Stimulated activated CD4-positive, alpha-beta T cell treated with anti-CD3 and anti-CD28 coated beads, Interleukin-15, amount 100 ng/mL, for 1 hour (primary cell): ENCODE measurements around the gene ASNSD1.

Experiments
- DNase-seq, 2 donors: peaks; one replicate each; pipeline ENCODE4 v3.0.0-alpha.2; 2020; ENCODE audit warnings: low read depth in 1 of 2, low spot score in 1 of 2

Gene ASNSD1

DNA sequence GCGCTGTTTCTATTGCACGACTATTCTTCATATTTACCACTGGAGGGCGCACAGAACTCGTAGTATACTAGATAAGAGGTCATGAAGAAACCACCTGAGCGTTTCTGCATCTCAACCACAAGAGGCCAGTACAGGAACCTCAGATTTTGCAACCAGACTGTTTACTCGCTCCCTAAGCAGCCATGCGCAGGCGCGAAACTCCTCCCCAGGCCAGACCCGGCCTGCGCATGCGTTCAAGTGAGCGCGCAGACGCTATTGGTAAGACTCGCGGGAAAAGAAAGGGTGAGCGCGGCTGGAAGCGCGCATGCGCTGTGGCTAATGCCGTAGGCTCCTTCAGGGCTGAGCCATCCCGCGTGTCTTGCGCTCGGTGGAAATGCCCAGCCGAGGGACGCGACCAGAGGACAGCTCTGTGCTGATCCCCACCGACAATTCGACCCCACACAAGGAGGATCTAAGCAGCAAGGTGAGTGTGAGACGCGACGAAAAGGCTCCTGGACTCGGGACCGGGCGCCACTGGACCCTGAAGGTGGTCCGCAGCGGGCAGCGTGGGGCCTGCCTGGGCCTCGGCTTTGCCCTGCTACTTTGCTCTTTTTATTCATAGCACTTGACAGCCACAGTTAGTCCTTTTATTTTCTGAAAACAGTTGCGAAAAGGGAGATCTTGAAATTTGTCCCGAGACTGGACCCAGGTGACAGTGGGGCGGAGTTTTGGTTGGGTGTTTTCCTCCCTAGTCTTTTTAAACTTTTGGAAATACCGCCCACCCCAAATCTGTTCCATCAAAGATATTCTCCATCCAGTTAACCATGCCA is at the start of gene ASNSD1:
Gene ASNSD1 (plus strand): TSS at position 312 of the 809 bp plus-strand sequence. CDS start 4,674 bp downstream, outside the sequence.
- DNase-seq, result peak; percentile 97 to 98

DNA sequence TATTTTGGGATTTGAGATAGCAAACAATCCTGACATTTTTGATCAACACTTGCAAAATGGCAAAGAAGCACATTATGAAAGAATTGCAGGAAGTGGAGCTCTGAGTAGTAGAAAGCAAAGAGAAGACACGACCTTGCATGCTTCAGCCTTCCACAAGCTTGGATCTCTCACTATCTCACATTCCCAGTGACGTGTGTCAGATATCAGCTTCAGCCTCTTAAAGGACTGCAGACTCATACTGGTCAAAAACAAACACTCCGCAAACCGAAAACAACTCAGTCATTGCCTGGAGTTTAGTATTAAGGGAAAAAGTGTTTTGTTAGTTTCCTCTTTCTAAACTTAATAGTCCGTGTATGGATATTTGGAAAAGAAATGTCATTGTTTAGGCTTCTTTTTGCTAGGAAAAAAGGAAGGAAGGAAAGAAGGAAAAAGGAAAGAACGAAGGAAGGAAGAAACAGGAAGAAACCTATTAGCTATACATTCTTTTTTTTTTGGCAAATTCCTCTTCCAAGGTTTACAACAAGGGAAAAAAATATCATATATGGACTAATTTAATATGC is 48.1 kb upstream of the ASNSD1 start:
- DNase-seq, result no peak

DNA sequence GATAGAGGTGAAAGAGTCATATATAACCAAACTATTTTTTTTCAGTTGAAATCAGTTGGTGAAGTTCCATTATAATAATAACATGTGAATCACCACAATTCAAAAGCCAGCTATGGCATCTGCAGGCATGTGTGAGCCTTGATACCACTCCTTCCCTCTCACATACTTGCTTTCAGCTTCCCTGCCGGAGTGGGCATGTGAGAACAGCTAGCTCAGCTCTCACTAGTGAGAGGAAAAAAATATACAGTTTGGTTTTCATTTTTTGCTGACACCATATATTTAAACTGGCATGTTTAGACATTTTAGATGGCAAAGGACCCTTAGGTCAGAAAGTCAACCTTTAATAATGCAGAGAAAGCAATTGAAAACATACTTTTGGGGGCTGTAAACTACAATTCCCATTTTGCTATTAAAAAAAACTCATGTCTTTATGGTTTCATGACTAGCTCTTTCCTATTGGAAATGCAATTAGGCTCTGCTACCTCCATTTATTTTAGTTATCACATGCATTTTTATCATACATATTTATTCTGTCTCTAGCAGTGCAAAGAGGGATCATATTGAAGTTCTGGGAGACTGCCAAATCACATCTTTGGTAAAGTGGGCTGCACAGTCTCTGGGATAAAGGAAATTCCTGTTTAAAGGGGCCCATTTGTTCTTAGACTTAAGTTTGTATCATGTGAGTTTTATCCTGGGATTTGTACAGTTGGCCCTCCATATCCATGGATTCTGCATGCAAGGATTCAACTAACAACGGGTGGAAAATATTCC is 47.4 kb upstream of the ASNSD1 start:
- DNase-seq, result no peak

DNA sequence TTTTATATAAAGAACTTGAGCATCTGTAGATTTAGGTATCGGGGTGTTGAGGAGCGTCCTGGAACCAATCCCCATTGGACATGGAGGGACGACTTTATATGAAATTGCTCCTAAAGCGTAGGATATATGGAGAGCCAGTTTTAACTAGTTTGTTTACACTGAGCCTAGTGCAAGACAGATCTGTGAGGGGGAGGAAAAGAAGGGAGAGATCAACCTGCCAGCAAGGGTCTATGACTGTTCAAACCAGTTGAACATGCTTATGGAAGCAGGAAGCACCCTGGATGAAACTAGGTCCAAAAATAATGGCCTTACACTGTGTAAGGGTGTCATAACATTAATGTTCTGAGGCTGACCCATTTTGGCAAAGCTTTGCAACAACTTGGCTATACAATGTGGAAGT is 46.7 kb upstream of the ASNSD1 start:
- no peak for DNase-seq

DNA sequence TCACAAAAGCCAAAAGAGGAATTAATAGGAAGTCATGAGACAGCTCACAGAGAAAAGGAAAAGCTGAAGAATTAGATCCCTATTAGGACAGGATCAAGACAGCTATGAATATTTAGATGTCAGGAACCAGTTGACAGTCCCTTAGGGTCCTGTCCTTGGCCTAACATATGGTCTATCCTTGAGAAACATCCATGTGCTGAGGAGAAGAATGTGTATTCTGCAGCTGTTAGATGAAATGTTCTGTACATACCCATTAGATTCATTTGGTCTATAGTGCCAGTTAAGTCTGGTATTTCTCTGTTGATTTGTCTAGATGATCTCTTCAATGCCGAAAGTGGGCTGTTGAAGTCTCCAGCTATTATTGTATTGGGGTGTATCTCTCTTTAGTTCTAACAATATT is 43.1 kb upstream of the ASNSD1 start:
- no peak for DNase-seq

DNA sequence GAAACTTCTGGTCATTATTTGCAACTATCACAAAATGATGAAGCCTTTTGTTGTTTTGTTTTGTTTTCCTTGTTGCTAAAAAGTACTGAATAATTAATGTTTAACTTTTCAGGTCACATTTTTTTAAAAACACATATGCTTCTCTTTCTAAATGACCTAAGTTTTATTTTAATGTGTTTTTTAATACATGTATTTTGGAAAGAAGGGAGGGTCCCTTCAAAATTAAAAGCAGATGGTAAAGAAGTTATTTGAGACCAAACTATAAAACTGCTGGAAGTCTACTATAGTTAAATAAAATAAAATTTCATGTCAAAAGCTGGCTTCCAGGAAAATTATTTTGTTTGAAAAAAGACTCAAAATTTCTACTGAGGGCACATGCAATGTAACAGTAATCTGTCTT is 39.5 kb upstream of the ASNSD1 start:
- no peak for DNase-seq

DNA sequence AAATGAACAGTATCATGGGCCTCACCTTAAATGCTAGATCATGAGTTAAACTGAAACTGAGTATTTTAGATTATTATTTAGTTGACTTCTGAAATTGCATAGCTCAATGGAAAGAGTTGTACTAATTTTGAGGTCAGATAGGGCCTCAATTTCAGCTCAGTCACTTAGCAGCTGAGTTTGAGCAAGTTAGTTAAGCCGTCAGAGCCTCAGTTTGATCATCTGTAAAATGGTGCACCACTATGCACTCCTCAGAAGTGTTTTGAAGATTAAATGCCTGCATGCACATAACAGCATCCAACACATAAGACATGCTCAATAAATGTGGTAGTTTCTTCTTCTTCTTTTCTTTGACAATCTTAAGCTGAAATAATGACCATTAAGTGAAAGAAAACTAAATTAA is 38.2 kb upstream of the ASNSD1 start:
- no peak for DNase-seq

DNA sequence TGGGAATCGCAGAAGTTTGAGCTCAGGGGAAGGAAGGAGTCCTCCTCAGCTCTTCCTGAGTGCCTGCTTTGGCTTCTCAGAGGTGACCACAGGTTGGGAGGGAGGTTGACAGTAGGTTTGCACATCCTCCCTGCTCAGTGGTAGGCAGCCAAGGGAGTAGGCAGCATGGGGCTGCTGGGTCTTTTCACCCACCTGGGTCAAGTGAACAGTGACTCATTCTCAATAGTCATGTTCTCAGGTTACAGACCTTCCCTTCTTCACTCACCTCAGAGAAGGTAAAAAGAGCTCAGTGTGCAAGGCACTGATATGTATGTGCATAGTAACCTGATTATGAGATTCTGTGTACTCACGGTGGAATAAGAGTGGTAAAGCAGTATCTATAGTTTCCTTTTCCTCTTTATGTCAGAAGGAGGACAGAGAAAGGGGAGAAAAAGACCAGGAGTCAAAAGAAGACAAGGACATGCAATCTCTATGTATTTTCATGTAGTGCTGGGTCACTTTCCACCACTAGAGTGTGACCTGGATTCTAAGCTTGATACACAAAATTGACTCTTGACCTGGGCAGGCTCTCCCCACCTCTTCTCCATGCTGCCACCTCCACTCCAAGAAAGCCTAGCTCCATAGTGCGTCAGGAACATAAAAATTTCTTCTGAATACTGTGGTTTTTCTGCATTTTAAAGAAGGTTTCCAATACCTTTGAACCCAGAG is 36.5 kb upstream of the ASNSD1 start:
- no peak for DNase-seq

DNA sequence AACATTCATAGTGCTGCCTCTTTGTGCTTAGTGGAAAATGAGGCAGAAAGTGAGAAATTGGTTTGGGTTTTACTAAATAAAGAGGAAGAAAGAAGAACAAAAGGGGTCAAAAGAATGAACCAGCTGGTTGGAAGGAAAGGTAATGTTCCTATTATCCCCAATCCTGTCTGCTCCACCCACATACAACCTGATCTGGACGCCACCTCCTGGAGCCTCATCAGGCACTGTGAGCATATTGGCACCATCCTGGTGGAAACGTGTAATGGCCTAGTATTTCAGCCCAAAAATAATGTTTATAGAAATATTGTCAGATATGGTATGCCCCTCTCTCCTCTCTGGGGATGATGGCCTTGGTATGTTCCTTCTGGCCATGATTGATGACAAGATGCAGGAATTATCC is 35.6 kb upstream of the ASNSD1 start:
- DNase-seq, result no peak

DNA sequence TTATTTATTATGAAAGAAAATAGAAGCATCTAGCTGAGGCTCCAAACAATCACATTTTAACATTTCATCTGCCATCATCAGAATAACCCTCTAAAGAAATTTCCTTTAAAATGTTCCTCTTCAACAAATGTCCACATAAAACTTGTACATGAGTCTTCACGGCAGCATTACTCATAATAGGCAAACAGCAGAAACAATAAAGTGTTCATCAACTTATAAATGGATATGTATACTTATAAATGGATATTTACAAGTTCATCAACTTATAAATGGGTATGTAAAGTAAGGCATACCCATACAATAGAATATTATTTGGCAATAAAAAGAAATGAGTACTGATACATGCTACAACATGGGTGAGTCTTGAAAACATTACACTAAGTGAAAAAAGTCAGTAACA is 33.5 kb upstream of the ASNSD1 start:
- DNase-seq, result no peak

DNA sequence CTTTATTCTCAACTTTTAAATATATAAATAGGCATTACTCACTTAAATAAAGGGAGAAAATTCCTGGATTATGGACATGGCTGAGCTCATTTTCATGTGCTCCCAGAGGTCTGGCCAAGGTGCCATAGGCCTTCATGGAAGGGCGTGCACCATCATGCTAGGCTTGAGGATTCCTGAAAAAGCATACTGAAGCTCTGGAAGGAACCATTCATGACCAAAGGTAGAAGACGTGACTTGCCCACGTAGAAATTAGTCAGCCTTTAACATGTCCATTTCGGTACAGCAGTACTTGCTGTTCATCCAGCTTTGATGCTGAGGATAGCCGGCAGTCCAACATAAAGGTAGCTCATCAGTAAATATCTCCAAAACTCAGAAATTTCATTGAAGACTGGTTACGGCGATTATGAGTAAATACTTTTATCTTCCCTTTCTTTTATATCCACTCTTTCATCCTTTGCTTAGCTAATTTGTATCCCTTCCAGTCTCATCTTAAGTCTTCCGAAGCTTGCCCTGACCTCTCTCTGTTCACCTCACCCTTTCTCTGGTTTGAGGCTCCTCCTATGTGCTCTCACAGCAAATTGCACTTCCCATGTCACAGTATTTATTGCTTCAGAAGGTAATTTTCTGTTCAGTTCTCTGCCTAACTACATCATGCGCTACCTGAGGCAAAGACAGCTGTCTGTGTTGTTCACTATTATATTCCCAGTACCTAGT is 32.3 kb upstream of the ASNSD1 start:
- no peak for DNase-seq

DNA sequence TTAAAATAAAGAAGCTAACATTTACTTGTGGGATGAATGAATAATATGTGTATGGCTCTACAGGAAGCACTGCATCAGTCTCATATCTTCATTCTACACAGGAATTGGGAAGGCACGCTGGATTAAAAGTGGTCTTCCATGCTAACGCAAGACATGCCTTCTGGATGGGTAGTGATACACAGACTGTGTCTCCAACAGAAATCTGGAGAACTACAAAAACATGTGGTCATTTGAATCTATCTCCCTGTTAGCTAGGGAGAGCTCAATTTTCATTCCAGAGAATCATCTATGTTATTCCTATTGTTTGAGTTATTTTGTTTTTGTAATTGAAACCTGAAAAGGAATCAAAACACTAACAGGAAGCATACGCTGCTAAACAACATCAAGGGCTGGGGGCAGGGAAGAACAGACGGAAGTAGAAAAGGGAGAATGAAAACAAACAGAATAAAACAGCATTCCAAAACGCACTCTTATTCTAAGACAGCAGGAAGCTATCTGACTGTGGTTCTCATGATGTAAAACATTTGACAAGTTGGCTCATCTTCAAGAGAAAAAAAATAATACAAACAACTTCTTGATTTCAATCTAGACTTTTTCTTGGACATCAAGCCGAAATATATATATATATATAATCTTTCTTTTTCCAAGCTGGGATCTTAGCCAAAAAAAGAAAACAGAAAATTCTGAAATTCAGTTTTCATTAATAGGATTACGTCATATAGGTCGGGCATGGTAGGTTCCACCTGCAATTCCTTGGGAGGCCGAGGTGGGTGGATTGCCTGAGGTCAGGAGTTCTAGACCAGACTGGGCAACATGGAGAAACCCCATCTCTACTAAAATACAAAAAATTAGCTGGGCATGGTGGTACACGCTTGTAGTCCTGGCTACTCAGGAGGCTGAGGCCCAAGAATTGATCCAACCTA is 31.5 kb upstream of the ASNSD1 start:
- DNase-seq, result no peak

DNA sequence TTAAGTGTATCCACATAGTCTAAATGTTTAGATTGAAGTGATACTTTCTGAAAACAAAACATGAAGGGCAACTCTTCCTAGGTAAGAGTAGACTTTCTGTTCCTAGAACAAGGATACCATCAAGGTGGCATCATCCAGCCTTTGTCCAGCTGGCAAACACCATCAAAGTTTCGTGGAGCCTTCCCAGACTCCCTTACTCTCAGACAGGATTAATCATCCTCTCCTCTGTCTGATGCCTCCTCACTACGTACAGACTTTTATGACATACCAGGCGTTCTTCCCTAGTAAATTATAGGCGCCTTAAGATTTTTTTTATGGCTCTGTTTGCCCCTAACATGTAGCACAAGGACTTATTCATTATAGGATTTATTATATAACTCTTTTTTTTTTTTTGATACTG is 29.4 kb upstream of the ASNSD1 start:
- no peak for DNase-seq

DNA sequence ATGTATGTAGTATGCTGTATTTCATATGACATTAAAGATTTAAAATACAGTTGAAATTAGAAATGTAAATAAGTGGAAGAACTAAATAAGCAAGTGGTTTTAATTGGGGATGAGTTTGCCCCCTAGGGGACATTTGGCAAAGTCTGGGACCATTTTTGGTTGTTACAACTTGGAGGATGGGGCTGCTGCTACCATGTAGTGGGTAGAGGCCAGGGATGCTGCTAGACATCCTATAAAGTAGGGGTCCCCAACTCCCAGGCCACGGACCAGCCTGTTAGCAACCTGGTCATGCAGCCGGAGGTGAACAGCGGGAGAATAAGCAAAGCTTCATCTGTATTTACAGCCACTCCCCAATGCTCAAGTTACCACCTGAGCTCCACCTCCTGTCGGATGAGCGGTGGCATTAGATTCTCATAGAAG is 27.9 kb upstream of the ASNSD1 start:
- DNase-seq, result no peak

DNA sequence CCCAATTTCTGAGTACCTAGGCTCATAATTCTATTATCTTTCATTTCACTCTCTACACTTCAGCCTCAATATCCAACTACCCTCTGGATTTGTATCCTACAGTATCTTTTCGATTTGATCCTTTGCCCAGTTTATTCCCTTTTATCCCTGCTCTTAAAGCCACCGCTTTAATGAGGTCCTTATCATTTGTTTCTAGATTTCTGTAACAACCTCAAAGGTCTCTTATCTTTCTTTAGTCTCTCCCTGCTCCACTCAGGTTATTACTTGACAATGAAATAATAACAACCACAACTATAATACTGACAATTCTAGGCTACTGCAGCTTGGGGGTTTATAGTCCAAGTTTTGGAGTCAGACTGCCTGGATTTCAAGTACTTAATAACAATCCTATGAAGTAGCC is 25.9 kb upstream of the ASNSD1 start:
- DNase-seq, result no peak

DNA sequence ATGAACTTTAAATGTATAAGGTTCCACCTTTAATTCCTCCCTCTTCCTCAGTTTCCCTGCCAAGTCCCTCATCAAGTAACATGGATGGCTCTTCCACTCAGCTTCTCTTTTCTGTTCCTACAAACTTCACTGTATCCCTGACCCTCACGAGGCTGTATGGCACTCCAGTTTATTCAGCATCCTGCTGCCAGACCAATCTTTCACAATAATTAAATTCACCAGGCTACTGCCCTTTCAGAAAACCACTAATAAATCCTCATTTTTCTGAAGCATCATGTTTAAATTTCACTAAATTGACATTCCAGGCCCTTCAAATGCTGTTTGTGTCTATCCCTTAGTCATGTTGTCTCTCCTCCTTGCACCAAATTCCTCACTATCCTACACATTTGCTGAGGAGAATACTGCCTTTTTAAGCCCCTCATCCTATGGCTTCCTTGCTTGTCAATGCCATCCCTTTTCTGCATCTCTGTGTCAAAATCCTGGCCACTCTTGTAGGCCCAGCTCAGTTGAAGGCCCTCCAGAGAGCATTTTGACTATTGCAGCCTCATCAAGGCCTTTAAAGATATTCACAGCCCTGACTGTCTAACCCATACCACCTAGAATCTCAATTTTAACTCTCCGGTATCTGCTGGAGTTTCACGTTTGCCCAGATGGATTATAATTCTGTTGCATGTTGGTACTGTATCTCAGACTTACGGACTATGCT is 22.8 kb upstream of the ASNSD1 start:
- no peak for DNase-seq

DNA sequence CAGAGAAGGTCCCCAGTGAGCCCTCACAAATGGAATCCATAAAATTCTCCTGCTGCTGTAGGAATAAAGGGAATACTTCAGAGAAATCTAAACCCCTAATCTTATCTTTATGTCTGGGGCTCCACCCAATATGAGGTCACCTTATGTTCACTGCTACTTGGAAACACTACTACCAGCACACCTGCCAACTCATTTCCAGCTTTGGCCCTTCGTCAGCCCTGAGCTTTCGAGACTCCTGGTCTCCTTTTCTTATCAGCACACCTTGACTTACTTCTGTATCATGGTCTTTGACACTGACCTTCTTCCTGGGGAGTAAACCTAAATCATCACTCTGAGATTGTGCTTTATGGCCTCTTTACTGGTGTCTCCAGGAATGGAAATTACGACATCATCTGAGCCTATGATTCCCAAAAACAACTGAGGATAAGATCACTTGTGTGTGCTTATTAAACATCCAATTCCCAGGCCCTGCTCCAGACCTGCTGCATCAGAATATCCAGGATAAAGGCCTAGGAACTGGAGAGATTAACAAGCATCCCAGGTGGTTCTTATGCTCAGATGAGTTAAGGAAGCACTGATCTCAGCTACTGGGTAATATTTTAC is 22.2 kb upstream of the ASNSD1 start:
- no peak for DNase-seq

DNA sequence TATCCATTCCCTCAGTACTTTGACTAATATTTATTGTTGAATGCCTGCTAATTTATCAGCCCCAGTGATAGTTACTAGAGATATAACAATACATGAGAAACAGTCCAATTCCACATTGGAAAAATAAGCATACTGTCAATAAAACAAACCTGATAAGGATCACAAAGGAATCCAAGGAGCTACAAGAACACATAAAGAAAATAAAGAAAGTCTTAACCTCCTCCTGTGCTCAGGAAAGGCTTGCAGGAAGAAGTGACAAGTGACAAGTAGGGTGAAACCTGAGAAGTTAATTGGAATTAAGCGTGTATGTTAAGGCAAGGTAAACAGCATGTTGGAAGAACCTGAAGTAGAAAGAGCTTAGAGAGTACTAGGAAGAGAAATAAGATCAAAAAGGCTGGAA is 20.3 kb upstream of the ASNSD1 start:
- DNase-seq, result no peak

DNA sequence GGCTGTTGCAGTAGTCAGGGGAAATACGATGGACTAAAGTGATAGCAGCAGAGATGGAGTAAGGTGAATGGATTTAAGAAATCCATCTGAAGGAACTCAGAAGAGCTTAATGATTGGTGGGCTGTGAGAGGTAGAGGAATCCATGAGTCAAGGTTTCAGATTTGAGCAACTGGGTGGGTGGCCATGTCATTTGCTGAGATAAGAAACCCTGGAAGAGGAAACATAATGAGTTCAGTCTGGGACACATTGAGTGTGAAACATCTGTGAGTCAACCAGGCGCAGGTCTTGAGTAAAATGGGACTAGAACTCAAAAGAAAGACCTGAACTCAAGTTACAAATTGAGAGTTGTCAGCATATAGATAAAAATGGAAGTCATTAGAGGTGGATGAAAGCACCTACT is 19.7 kb upstream of the ASNSD1 start:
- DNase-seq, result no peak
